LHCN-M2 (cell line): Measurements from ENCODE around the gene FBN3. TPM values are rescaled to one million over a fixed set of nuclear protein-coding genes. Genes with fewer than 3 reads are reported as not detected.

Experiments used
- DNase-seq: peaks from one replicate; pipeline ENCODE4 v3.0.0-alpha.2; 2012; ENCODE audit warnings: low read depth
- total RNA-seq: library from RNA; depleted of rRNA; stranded (reverse); fragments of >200 nt; gene quantifications from 2 replicates; pipeline ENCODE4 v1.2.3, GENCODE V29; 2014

Gene FBN3
- total RNA-seq, 1 experiment from 2014 or later, result not detected

- no peak for DNase-seq
Observed at GRCh38 chr19:8148410-8149260, 757 bp downstream of the FBN3 start.

- no peak for DNase-seq
Observed at GRCh38 chr19:8148088-8148409, 1.3 kb downstream of the FBN3 start.

- no peak for DNase-seq
Observed at GRCh38 chr19:8147582-8147978, 1.8 kb downstream of the FBN3 start.

- DNase-seq, result no peak
Observed at GRCh38 chr19:8146877-8147581, 2.4 kb downstream of the FBN3 start.

- DNase-seq, result no peak
Observed at GRCh38 chr19:8144273-8144995, 5.0 kb downstream of the FBN3 start.

- DNase-seq, result no peak
Observed at GRCh38 chr19:8143041-8143440, 6.4 kb downstream of the FBN3 start.

- DNase-seq, result no peak
Observed at GRCh38 chr19:8142513-8142900, 6.9 kb downstream of the FBN3 start.

- no peak for DNase-seq
Observed at GRCh38 chr19:8141726-8142512, 7.5 kb downstream of the FBN3 start.

- DNase-seq, result no peak
Observed at GRCh38 chr19:8138201-8138600, 11.2 kb downstream of the FBN3 start.

GRCh38 chr19:8137425-8137824 lies 12.0 kb downstream of the FBN3 start:
- DNase-seq, result no peak

GRCh38 chr19:8135946-8136618 lies 13.3 kb downstream of the FBN3 start:
- no peak for DNase-seq

- no peak for DNase-seq
Observed at GRCh38 chr19:8132858-8133458, 16.4 kb downstream of the FBN3 start.

- DNase-seq, result no peak
Observed at GRCh38 chr19:8131517-8131916, 17.9 kb downstream of the FBN3 start.

GRCh38 chr19:8129061-8129618 lies 20.3 kb downstream of the FBN3 start:
- no peak for DNase-seq

- DNase-seq, result no peak
Observed at GRCh38 chr19:8128551-8128950, 20.8 kb downstream of the FBN3 start.

GRCh38 chr19:8127311-8127710 lies 22.1 kb downstream of the FBN3 start:
- DNase-seq, result no peak

- DNase-seq, result no peak
Observed at GRCh38 chr19:8126511-8126910, 22.9 kb downstream of the FBN3 start.

- DNase-seq, result no peak
Observed at GRCh38 chr19:8126008-8126407, 23.4 kb downstream of the FBN3 start.

GRCh38 chr19:8123683-8124082 lies 25.7 kb downstream of the FBN3 start:
- no peak for DNase-seq
